ENCODE measurements around the gene SH3RF1. TPM values are rescaled to one million over a fixed set of nuclear protein-coding genes. Genes with fewer than 3 reads are reported as not detected.

Gene SH3RF1
- polyA plus RNA-seq, 1 experiment: 11.0 TPM

GRCh38 chr4:169070071-169070894, 200.5 kb downstream of the SH3RF1 start:
- Histone ChIP-seq H3K9me3 (ENCODE audit: control insufficient read depth, insufficient read depth, low read length) (no peaks in the 10 kb centered on the region), H3K4me3 (ENCODE audit: low read depth, low read length) (no peak overlapping the region), H3K27ac (ENCODE audit: low read depth, low read length) (peak overlapping the region; percentile 75), H3K27me3 (ENCODE audit: control insufficient read depth, insufficient read depth, low read length) (no peaks in the 10 kb centered on the region)
- ChIA-PET POLR2A (interaction anchor here (0.5 to 0.7 kb wide), 2 partner anchors 60 to 328 kb away, joined by 4 to 5 read pairs; partner anchors contain the start of gene CBR4), CTCF (no interaction called here)
- no peak for TF ChIP-seq CTCF (IDR thresholded peaks at IDR 0.05; ENCODE audit: low read depth, low read length)
- DNase-seq (ENCODE audit: low read depth, low spot score): no peak

DNA sequence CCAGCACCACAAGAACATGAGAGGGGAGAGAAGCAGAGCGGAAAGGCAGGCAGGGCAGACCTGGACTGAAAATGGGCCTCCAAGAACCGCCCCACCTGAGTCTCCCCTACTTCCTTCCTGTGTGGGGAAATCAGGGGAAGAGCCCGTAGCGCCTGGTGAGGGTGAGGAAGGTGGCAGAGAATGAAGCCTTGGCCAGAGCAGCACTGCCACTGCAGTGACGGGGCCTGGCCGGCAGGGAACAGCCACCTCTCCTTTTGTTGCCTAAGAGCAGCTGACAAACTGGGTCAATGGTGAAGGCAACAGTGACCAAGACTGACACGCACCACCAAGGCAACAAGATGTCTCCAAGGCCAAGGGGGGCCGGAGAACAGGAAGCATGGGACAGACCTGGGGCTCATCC, 202.3 kb downstream of the SH3RF1 start:
- no peak overlapping the region for H3K27ac ChIP-seq (ENCODE audit: low read depth, low read length)
- H3K4me3 ChIP-seq (ENCODE audit: low read depth, low read length): no peak overlapping the region
- no peak for DNase-seq (ENCODE audit: low read depth, low spot score)
- H3K9me3 ChIP-seq (ENCODE audit: control insufficient read depth, insufficient read depth, low read length): no peaks in the 10 kb centered on the region
- TF ChIP-seq CTCF (IDR thresholded peaks at IDR 0.05; ENCODE audit: low read depth, low read length): no peak
- H3K27me3 ChIP-seq (ENCODE audit: control insufficient read depth, insufficient read depth, low read length): no peaks in the 10 kb centered on the region
- POLR2A ChIA-PET: no interaction called here
- CTCF ChIA-PET: no interaction called here

DNA sequence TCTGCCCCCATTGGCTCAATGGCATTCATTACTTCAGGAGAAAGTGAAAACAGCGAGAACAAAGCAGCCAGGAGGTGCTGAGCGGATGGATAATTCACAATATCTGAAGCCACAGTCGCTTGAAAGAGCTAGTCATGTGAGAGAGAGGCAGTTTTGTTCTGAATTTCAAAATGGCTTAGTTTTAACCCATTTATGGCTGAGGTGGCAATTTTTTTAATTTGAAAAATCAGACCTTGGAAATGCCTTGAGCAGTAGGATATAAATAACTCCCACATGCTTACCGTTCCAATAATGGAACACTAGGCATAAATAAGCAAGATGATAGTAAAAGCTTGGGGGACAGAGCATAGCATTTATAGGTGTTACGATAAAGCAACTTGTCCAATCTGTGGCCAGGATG, 203.8 kb downstream of the SH3RF1 start:
- DNase-seq (ENCODE audit: low read depth, low spot score): no peak
- Histone ChIP-seq H3K27me3 (ENCODE audit: control insufficient read depth, insufficient read depth, low read length) (no peaks in the 10 kb centered on the region), H3K4me3 (ENCODE audit: low read depth, low read length) (no peak overlapping the region), H3K27ac (ENCODE audit: low read depth, low read length) (no peak overlapping the region), H3K9me3 (ENCODE audit: control insufficient read depth, insufficient read depth, low read length) (no peaks in the 10 kb centered on the region)
- ChIA-PET CTCF (interaction anchor here (0.6 kb wide), 1 partner anchor 12 kb away, joined by 6 read pairs; no protein-coding TSS in a partner anchor), POLR2A (no interaction called here)
- no peak for TF ChIP-seq CTCF (IDR thresholded peaks at IDR 0.05; ENCODE audit: low read depth, low read length)

DNA sequence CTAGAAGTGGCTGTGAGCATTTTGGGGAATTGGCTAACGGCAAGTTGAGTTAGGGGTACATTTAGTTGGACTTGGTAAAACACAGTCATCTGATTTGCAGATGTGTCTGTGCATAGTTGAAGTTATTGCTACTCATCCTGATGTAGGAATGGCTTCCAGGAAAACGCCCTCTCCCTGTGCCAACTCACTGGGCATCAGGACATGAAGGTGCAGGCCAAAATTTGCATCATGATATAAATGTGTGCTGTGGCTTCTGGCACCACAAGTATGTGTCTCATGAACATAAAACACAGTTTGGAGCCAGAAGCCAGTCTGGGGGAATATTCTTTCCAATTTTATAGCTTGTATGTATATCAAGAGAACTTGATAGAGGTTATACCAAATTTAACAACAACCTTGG, 206.5 kb downstream of the SH3RF1 start:
- CTCF ChIA-PET: interaction anchor here (0.6 kb wide), 3 partner anchors 26 to 65 kb away, joined by 3 to 10 read pairs (median 3); no protein-coding TSS in a partner anchor

More for the DNA sequence above, 206.5 kb downstream of the SH3RF1 start:
- Histone ChIP-seq H3K27me3 (ENCODE audit: control insufficient read depth, insufficient read depth, low read length) (no peaks in the 10 kb centered on the region), H3K9me3 (ENCODE audit: control insufficient read depth, insufficient read depth, low read length) (no peaks in the 10 kb centered on the region), H3K27ac (ENCODE audit: low read depth, low read length) (no peak overlapping the region), H3K4me3 (ENCODE audit: low read depth, low read length) (no peak overlapping the region)
- POLR2A ChIA-PET: interaction anchor here (1.4 kb wide), 1 partner anchor 54 kb away, joined by 7 read pairs; the partner anchor contains the start of gene CBR4
- no peak for TF ChIP-seq CTCF (IDR thresholded peaks at IDR 0.05; ENCODE audit: low read depth, low read length)
- no peak for DNase-seq (ENCODE audit: low read depth, low spot score)
